ENCODE measurements around the gene RPL37A.

Gene RPL37A

GRCh38 chr2:216498379-216499352, at the start of gene RPL37A:
Gene RPL37A, plus strand, starts transcription at chr2:216498844. Its CDS starts 31 bp downstream, at chr2:216498875.
- DNase-seq = peak; percentile 51 to 95 (median 87)

DNA sequence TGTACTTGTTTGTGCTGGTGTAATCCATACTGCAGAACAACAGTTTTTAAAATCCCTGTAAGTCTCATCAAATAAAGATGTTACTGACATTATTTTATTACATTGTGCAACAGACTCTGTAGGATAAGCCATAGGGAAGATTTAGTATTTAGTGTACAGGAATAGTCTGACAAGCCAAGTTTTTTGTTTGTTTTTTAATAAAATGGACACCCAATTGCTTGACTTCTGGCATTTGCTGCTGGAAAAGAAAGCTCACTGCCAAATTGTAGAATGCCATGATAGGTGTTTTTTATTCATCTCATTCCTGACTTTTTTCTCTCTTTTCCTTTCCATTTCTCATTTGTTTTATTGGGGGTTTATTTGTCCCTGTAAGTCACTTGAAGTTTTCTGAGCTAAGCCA, 48.3 kb upstream of the RPL37A start:
- no peak for DNase-seq

DNA sequence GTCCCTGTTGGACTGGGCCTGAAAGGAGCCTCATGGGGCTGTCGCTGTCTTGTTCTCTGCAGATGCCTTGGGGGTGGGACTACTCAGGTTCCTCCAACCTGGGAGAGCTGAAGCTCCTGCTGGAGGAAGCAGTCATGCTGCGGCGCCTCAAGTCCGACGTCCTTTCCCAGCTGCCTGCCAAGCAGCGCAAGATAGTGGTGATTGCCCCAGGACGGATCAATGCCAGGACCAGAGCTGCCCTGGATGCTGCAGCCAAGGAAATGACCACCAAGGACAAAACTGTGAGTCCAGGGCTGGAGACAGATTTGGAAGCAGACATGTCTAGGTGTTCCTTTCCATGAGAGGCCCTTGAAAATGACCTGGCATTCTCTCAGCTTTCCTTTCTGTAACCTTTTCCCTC, 47.9 kb upstream of the RPL37A start:
- DNase-seq = no peak

DNA sequence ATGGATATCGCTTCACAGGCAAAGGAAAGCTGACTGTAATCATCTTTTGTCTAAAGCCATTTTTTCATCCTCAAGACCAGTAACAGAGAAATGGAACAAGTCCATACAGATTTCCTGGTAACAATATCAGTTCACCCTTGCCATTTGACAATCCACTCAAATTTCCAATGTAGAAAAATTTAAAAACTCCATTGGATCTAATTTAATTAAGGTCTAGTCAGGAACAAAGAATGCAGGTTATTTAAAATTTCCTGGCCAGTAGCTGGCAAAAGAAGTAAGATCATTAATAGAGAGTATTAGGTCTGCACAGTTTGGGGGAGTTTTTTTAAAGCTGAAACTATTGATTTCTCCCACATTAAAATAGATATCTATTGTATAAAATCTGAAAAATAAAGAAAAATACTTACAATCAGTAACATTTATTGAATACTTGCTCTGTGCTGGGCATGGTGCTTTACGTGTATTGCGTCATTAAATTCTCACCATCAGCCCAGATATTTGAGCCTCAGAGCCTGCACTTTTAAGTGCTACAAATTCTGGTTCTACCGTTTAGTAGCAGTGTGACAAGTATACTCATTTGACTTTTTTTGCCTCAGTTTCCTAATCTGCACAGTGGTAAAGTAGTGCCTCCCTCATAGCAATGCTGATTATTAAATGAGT, 44.6 kb upstream of the RPL37A start:
- no peak for DNase-seq

DNA sequence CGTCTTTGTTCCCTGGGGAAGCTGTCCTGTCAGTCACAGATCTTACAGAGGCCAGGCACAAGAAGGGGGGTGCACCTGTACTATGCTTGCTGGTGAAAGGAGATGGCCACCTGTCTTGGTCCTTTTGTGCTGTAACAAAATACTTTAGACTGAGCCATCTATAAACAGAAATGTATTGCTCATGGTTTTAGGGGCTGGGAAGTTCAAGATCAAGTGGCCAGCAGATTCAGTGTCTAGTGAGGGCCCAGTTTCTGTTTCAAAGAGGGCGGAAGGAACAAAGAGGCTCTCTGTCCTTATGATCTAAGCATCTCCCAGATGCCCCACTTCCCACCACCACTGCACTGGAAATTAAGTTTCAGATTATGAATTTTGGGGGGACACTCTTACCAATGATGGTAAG, 35.5 kb upstream of the RPL37A start:
- DNase-seq = no peak

DNA sequence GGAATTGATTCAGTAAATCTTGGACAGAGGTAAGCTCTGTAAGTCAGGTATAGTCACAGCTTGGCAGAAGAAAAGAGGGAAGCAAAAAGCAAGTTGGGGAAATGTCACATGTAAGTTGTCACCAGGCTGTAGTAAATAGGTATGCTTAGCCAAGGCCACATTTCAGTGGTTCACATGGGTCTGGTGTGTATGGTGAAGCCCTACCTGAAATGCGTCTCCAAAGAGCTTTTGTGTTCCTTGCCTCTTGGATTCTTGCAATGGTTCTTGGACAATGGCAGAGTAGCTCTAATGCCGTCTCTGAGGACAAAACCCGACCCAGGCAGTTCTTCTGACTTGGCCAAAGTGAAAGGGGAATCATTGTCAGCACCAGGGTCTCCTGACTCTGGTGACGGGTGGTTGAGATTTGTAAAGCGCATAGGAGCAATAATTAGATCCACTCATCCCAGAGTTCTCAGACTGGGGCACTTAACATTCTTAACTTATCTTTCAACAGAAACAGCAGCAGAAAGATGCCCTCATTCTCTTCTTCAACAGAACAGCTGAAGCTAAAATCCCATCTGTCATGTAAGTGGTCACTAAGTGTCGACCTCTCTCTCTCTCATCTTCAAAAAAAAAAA, 34.4 kb upstream of the RPL37A start:
- DNase-seq = no peak

GRCh38 chr2:216465579-216466195, 33.0 kb upstream of the RPL37A start:
- DNase-seq = no peak

DNA sequence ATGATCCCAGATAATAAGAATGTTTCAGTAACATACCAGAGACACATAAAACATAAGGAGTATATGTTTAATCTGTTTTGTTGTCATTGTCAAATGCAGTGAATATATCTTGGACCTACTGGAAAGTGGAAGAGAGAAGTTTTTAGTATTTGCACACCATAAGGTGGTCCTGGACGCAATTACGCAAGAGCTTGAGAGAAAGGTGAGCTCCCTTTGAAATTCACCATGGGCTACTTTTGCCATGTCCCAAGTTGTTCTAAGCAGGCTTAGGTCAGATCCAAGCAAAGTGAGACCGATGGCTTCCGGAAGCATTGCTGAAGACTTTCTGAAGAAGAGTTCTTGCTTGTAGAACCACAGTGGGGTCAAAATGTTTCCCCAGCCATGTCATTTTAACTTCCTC, 30.8 kb upstream of the RPL37A start:
- no peak for DNase-seq

GRCh38 chr2:216469661-216470060, 29.0 kb upstream of the RPL37A start:
- DNase-seq = no peak

DNA sequence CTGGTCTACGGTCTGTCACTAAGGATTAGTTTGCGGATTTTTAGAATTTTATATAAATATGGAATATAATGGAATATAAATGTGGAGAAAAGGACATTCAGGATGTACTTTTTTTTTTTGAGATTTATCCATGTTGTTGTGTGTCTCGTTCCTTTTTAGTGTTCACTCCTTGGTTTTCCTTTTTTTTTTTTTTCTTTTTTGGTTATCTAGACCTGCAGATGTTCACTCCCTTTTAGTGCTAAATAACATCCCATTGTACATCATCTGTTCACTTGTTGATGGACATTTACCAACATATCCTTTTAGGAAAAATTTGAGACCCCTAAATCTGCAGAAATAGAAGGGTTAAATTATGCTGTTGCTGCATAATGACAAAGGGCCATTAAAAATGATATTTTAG, 25.5 kb upstream of the RPL37A start:
- DNase-seq = no peak

DNA sequence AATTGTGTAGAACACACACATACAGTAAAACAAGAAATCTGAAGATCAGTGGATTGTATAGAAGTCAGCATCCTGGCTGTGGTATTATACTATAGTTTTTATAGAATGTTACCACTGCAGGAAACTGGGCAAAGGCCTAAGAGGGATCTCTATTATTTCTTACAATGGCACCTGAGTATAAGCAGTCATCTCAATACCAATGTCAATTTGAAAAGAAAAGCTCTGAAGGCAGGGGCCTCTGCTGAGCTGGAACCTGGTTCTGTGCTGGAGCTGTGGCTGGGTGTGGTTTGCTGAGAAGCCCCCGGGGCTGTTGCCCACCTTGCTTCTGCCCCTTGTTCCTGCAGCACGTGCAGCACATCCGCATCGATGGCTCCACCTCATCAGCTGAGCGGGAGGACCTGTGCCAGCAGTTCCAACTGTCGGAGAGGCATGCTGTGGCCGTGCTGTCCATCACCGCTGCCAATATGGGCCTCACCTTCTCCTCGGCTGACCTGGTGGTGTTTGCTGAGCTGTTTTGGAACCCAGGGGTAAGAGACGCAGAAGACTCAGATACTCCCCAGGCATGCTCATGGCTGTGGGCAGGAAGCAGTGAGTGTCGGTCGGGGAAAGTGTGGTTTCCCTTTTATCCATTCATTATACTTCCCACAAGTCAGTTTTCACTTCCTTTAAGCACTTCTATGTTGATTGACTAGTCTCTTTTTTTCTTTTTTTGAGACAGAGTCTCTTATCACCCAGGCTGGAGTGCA, 23.5 kb upstream of the RPL37A start:
- no peak for DNase-seq

GRCh38 chr2:216475767-216476166, 22.9 kb upstream of the RPL37A start:
- DNase-seq = no peak

DNA sequence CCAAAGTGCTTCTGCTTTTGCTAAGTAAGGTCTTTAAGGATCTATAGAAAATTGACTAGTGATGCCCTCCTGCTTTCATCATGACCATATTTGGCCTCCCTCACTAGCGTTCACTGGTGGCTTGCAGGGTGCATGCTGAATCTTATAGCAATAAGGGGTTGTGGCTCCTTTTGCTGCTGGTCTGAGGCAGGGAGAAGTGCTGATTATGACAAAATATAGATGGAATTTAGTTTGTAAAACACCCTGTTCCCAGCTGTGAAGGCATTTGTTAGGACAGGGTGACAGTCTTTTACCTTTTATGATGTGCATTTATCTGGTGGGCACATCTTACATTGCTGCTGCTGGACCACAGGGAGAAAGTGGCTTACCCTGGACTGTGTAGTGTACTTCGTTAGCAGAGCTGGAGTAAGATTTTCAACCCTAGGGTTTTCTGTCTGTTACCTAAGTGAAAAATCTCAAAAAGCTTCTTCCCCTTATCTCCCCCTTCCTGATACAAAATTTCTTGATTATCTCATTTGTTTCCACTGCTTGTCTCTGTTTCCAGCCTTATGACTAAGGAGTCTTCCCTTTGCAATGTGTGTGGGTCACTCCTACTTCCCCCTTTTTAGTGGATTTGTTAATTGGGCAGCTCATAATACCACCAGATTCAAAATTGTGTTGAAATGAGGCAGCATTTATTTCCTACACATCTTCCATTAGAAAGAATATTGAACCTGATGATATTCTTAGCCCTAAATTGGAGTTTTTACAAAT, 21.2 kb upstream of the RPL37A start:
- DNase-seq = no peak

GRCh38 chr2:216478151-216478550, 20.5 kb upstream of the RPL37A start:
- DNase-seq = peak in 37 of 56 donors; percentile 7 to 73 (median 34)

DNA sequence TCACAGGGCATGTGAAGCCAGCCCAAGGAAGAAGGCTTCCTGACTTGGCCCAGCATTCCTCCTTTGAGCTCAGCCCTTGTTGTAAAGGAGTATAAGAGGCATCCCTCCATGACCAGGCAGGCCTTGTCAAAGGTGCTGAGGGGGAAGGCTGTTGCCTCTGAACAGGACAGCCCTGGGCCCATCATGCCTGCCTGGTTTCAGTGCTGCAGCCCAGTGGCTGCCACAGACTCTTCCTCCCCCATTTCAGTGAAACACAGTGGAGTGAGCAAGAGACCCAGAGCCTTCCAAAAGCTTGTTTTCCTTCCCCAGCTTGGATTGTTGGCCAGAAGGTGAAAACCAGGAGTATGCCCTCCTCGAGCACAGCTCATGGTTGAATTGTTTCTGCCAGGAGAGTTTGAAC, 19.9 kb upstream of the RPL37A start:
- no peak for DNase-seq

DNA sequence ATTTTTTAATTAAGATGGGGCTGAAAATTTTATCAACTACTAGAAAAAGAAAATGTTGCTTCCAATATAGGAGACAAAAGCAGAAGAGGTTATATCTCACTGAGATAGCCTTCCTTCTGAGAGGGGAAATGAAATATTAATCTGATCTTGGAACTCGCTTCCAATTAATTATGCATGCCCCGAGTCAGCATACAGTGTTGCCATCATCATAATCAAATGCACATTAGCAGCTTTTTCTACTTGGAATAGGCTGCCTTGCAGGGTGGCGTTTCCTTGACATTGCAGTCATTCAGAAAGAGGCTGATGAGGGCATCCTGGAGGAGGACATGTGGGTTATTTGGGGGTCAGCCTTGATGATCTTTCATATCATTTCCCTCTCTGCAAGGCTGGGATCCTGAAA, 18.4 kb upstream of the RPL37A start:
- DNase-seq = no peak

DNA sequence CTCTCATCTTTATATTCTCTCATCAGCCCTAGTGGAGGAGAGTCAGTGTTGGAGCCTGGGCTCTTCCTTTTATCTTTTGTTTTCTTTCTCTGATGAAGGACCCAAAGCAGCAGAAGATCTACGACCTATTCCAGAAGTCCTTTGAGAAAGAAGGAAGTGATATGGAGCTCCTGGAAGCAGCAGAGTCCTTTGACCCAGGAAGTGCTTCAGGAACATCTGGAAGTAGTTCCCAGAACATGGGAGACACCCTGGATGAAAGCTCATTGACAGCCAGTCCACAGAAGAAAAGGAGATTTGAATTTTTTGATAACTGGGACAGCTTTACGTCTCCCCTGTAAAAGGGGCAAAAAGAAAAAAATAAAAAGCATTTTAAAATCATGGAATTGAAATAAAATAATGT, 16.0 kb upstream of the RPL37A start:
- DNase-seq = no peak

DNA sequence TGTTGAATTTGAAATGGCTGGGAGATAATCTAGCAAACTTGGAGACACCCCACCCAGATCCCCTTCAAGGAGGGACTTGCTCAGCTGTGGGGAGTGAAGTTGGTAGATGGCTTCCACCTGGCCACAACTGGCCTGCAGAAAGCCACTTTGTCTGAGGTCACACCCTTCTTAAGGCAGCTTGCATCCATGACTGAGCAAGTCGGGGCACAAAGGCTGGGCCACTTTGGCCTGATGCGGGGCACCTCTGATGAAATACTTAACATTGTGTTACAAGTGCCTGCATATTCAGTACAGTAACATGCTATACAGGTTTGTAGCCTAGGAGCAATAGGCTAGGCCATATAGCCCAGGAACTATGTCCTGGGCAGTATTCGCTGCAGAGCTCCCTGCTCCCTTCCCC, 13.4 kb upstream of the RPL37A start:
- no peak for DNase-seq

- no peak for DNase-seq
Observed at GRCh38 chr2:216485745-216486144, 12.9 kb upstream of the RPL37A start.

- DNase-seq = no peak
Observed at GRCh38 chr2:216486271-216486670, 12.4 kb upstream of the RPL37A start.

Data from nucleus accumbens (tissue), 56 donors.